ENCODE results near the gene EHF. TPM values are rescaled to one million over a fixed set of nuclear protein-coding genes. Genes with fewer than 3 reads are reported as not detected.

Gene EHF
- total RNA-seq, 1 donor from 2014 or later = not detected

DNA sequence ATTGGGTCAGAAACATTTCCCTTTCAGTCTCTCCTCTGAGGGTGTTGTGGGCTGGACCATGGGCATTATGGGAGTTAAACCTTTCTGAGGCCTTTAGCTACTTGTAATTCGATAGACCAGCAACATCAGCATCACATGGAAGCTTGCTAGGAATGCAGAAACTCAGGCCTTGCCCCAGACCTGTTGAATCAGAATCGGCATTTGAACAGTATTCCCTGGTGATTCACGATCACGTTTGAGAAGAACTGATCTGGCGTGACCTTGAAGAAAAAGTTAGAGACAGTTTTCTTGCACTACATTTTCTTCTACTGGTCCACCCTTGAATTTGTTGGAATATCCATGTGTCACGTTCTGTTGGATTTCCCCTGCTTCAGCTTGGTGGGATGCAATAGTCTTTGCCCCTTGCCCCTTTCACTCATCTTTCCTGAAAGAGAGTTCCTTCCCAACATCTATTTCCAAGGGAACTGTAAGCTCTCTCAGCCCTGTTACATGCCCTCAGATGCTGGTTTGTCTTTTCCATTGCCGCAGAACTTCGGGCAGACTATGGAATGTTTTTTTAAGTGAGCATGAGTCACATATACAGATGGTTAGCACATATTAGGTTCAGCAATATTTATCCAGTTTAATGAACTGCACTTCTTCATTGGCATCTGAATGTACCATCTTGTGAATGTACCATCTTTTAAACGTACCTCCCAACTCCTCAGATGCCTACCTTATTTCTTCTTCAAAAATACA is 23.9 kb downstream of the EHF start:
- Histone ChIP-seq H3K9me3 (no peaks in the 10 kb centered on the region), H3K36me3 (no peaks in the 10 kb centered on the region), H3K4me1 (no peaks in the 10 kb centered on the region), H3K27me3 (no peaks in the 10 kb centered on the region), H3K4me3 (no peak overlapping the region), H3K27ac (no peak overlapping the region)
- TF ChIP-seq CTCF (IDR thresholded peaks at IDR 0.05) = no peak
- no peak for DNase-seq (ENCODE audit: low spot score in 2 of 2)
- intact Hi-C loops (cut with DNase I) = no loop called here

GRCh38 chr11:34646431-34646830 is 25.5 kb downstream of the EHF start:
- H3K36me3 ChIP-seq = no peaks in the 10 kb centered on the region
- no peak for DNase-seq (ENCODE audit: low spot score in 2 of 2)
- TF ChIP-seq CTCF (IDR thresholded peaks at IDR 0.05) = no peak
- no peaks in the 10 kb centered on the region for H3K4me1 ChIP-seq
- intact Hi-C loops (cut with DNase I) = no loop called here
- no peaks in the 10 kb centered on the region for H3K9me3 ChIP-seq
- H3K27me3 ChIP-seq = no peaks in the 10 kb centered on the region
- no peak overlapping the region for H3K4me3 ChIP-seq
- H3K27ac ChIP-seq = no peak overlapping the region

DNA sequence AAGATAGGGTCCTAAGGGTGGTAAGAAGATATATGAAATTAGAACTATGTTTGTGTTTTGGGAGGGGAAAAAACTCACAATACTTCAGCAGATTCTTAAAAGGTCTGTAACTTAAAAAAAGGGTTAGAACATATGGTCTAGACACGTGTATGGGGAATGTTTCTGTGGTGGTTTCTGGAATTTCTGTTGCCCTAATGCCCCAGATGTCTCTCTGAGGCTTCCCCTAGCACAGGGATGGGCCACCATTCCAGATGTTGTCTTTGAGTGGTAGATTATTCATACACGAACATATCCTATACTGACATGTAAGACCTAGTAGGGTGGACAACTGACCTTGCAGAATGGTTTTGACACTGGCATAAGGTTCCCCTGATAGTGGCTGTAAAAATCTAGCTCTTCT is 26.2 kb downstream of the EHF start:
- Histone ChIP-seq H3K27ac (no peak overlapping the region), H3K9me3 (no peaks in the 10 kb centered on the region), H3K4me1 (no peaks in the 10 kb centered on the region), H3K36me3 (no peaks in the 10 kb centered on the region), H3K4me3 (no peak overlapping the region), H3K27me3 (no peaks in the 10 kb centered on the region)
- intact Hi-C loops (cut with DNase I) = no loop called here
- TF ChIP-seq CTCF (IDR thresholded peaks at IDR 0.05) = no peak
- DNase-seq (ENCODE audit: low spot score in 2 of 2) = no peak

DNA sequence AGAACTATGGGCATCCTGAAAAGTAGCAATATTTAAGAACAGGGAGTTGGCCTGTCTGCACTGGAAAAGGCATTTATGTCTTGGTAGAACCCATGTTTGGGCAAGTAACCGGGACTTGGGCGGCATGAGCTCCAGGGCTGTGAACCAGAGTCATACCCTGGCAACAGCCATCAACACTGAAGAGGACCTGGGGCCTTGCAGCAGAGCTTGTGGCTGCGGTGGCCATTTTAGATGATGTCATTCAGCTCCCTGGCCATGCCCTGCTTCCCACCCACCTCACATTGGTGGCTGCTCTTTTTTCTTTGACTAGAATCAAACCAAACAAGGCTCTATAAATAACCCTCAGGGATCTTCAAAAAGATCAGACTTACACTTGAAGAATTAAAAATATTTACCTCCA is 26.6 kb downstream of the EHF start:
- DNase-seq (ENCODE audit: low spot score in 2 of 2) = no peak
- Histone ChIP-seq H3K36me3 (no peaks in the 10 kb centered on the region), H3K4me1 (no peaks in the 10 kb centered on the region), H3K27me3 (no peaks in the 10 kb centered on the region), H3K4me3 (no peak overlapping the region), H3K9me3 (no peaks in the 10 kb centered on the region), H3K27ac (no peak overlapping the region)
- no peak for TF ChIP-seq CTCF (IDR thresholded peaks at IDR 0.05)
- intact Hi-C loops (cut with DNase I) = no loop called here

- H3K27me3 ChIP-seq = no peaks in the 10 kb centered on the region
- no peak overlapping the region for H3K27ac ChIP-seq
- no peak overlapping the region for H3K4me3 ChIP-seq
- TF ChIP-seq CTCF (IDR thresholded peaks at IDR 0.05) = no peak
- intact Hi-C loops (cut with DNase I) = no loop called here
- no peaks in the 10 kb centered on the region for H3K4me1 ChIP-seq
- H3K36me3 ChIP-seq = no peaks in the 10 kb centered on the region
- H3K9me3 ChIP-seq = no peaks in the 10 kb centered on the region
- DNase-seq (ENCODE audit: low spot score in 2 of 2) = no peak
Measured at GRCh38 chr11:34648036-34648435, 27.1 kb downstream of the EHF start.

DNA sequence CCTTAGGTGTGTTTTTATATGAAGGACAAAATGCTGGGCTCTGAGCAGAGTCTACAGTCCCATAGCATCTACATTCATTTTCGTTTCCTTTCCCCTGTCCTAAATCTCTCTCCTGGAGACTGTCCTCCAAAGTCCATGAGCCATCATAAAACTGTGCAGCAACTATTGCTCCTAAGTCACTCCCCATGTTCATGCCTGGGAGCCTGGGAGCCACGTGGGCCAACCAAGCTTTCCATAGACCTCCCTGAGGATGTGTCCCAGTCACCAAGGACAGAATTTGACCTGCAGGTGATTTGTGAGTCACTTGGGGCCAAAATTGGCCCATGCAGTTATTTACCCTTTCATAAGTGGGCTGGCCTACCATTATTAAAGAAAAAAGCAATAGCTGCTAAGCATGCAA is 28.7 kb downstream of the EHF start:
- Histone ChIP-seq H3K27me3 (no peaks in the 10 kb centered on the region), H3K27ac (no peak overlapping the region), H3K4me3 (no peak overlapping the region), H3K9me3 (no peaks in the 10 kb centered on the region), H3K4me1 (no peaks in the 10 kb centered on the region), H3K36me3 (no peaks in the 10 kb centered on the region)
- no peak for DNase-seq (ENCODE audit: low spot score in 2 of 2)
- TF ChIP-seq CTCF (IDR thresholded peaks at IDR 0.05) = no peak
- intact Hi-C loops (cut with DNase I) = no loop called here
